NCI-H1436 (cell line): ENCODE data around the gene BSN.

ENCODE experiments used
- DNase-seq: peaks from one replicate; lab custom pipeline; 2025; lab: John Stamatoyannopoulos, UW

The BSN gene

GRCh38 chr3:49628249-49628648 is 74.0 kb downstream of the BSN start:
- DNase-seq = no peak

- DNase-seq = no peak
Observed at GRCh38 chr3:49629451-49629850, 75.2 kb downstream of the BSN start.

GRCh38 chr3:49629866-49630265 is 75.6 kb downstream of the BSN start:
- DNase-seq = no peak

GRCh38 chr3:49630784-49631183 is 76.5 kb downstream of the BSN start:
- DNase-seq = no peak

- no peak for DNase-seq
Observed at GRCh38 chr3:49634736-49635135, 80.5 kb downstream of the BSN start.

GRCh38 chr3:49636883-49637609 is 82.8 kb downstream of the BSN start:
- no peak for DNase-seq

- DNase-seq = no peak
Observed at GRCh38 chr3:49638445-49638844, 84.2 kb downstream of the BSN start.

- no peak for DNase-seq
Observed at GRCh38 chr3:49639551-49639950, 85.3 kb downstream of the BSN start.

- no peak for DNase-seq
Observed at GRCh38 chr3:49641292-49641691, 87.0 kb downstream of the BSN start.

- no peak for DNase-seq
Observed at GRCh38 chr3:49641921-49642707, 87.8 kb downstream of the BSN start.

GRCh38 chr3:49642708-49643145 is 88.5 kb downstream of the BSN start:
- no peak for DNase-seq

GRCh38 chr3:49644684-49645083 is 90.4 kb downstream of the BSN start:
- DNase-seq = no peak

GRCh38 chr3:49646236-49646635 is 92.0 kb downstream of the BSN start:
- DNase-seq = no peak

GRCh38 chr3:49647741-49648140 is 93.5 kb downstream of the BSN start:
- DNase-seq = no peak

GRCh38 chr3:49648354-49649019 is 94.2 kb downstream of the BSN start:
- DNase-seq = no peak

GRCh38 chr3:49649576-49649975 is 95.3 kb downstream of the BSN start:
- DNase-seq = no peak

- DNase-seq = no peak
Observed at GRCh38 chr3:49650177-49650576, 95.9 kb downstream of the BSN start.

- no peak for DNase-seq
Observed at GRCh38 chr3:49650637-49651036, 96.4 kb downstream of the BSN start.

- no peak for DNase-seq
Observed at GRCh38 chr3:49652218-49652902, 98.1 kb downstream of the BSN start.

GRCh38 chr3:49652903-49653415 is 98.7 kb downstream of the BSN start:
- DNase-seq = no peak

- no peak for DNase-seq
Observed at GRCh38 chr3:49653621-49654020, 99.3 kb downstream of the BSN start.

- DNase-seq = no peak
Observed at GRCh38 chr3:49654176-49654825, 100.0 kb downstream of the BSN start.
